ENCODE results near the gene SLC4A3. TPM values are rescaled to one million over a fixed set of nuclear protein-coding genes. Genes with fewer than 3 reads are reported as not detected.

SLC4A3 gene
- total RNA-seq, 1 experiment from 2014 or later = 7.3 TPM

DNA sequence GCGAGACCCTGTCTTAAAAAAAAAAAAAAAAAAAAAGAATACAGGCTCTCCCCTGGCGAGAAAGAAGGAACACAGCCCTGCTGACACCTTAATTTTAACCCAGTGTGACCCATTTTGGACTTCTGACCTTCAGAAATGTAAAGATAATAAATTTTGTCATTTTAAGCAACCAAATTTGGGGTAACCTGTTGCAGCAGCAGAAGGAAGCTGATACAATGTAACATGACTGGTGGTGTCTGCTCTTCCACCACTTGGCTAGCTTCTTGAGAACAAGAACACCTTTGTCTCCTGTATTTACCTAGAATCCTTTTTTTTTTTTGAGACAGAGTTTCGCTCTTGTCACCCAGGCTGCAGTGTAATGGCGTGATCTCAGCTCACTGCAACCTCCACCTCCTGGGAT lies 36.3 kb upstream of the SLC4A3 start:
- Histone ChIP-seq H3K36me3 (ENCODE audit: low read depth) (no peaks in the 10 kb centered on the region), H4K20me1 (ENCODE audit: insufficient read depth) (no peaks in the 10 kb centered on the region), H3K9me3 (ENCODE audit: insufficient read depth, low read depth) (no peaks in the 10 kb centered on the region), H3K27me3 (ENCODE audit: insufficient read depth, low read depth) (no peaks in the 10 kb centered on the region), H3K27ac (no peak overlapping the region), H3K79me2 (ENCODE audit: low read depth) (no peaks in the 10 kb centered on the region), H3K9me2 (ENCODE audit: insufficient read depth) (no peaks in the 10 kb centered on the region), H3K4me1 (replicated peaks; ENCODE audit: insufficient read depth) (peaks cover 2% of the 10 kb centered on the region), H3K4me2 (no peak overlapping the region), H3F3A (ENCODE audit: insufficient read depth, low read depth) (peaks cover 9% of the 10 kb centered on the region; the same call in 1 of the 2 replicates), H3K4me3 (no peak overlapping the region), H2AFZ (no peak overlapping the region)
- TF ChIP-seq, protein P1, sequence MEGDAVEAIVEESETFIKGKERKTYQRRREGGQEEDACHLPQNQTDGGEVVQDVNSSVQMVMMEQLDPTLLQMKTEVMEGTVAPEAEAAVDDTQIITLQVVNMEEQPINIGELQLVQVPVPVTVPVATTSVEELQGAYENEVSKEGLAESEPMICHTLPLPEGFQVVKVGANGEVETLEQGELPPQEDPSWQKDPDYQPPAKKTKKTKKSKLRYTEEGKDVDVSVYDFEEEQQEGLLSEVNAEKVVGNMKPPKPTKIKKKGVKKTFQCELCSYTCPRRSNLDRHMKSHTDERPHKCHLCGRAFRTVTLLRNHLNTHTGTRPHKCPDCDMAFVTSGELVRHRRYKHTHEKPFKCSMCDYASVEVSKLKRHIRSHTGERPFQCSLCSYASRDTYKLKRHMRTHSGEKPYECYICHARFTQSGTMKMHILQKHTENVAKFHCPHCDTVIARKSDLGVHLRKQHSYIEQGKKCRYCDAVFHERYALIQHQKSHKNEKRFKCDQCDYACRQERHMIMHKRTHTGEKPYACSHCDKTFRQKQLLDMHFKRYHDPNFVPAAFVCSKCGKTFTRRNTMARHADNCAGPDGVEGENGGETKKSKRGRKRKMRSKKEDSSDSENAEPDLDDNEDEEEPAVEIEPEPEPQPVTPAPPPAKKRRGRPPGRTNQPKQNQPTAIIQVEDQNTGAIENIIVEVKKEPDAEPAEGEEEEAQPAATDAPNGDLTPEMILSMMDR (conservative IDR thresholded peaks at IDR 0.05) = no peak
- TF ChIP-seq EZH2 (IDR thresholded peaks at IDR 0.05; ENCODE audit: low read depth) = no peak
- ChIA-PET CTCF (no interaction called here), POLR2A (ENCODE audit: unreplicated experiment) (no interaction called here)
- intact Hi-C loops (cut with micrococcal nuclease; ENCODE audit: unreplicated experiment) = no loop called here
- BruUV-seq (replicated peaks) = no TSS peak
- no peak for DNase-seq

DNA sequence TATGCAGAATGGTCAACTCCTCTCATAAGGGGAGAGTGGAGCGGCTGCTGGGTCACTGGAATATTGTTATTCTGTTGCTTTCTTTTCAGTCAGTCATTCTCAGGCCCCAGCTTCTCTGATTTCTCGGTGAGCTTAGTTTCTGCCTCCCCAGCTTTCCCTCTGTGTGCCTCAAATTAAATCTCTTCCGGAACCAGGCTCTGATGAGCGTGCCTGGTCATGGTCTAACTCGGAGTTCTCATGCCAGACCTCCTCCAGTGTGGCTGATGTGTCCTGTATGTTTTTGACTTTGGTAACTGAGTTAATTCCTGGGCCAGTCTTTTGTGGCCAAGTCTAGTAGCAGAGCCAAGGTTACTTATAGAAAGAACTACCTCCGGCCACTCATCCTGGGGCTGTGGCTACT lies 34.7 kb upstream of the SLC4A3 start:
- intact Hi-C loops (cut with micrococcal nuclease; ENCODE audit: unreplicated experiment) = no loop called here
- POLR2A ChIA-PET (ENCODE audit: unreplicated experiment) = no interaction called here
- Histone ChIP-seq H3K4me1 (replicated peaks; ENCODE audit: insufficient read depth) (peaks cover 12% of the 10 kb centered on the region), H3K4me2 (no peak overlapping the region), H2AFZ (no peak overlapping the region), H3K79me2 (ENCODE audit: low read depth) (no peaks in the 10 kb centered on the region), H4K20me1 (ENCODE audit: insufficient read depth) (no peaks in the 10 kb centered on the region), H3F3A (ENCODE audit: insufficient read depth, low read depth) (peaks cover 25% of the 10 kb centered on the region), H3K27ac (no peak overlapping the region), H3K9me2 (ENCODE audit: insufficient read depth) (no peaks in the 10 kb centered on the region), H3K4me3 (no peak overlapping the region), H3K9me3 (ENCODE audit: insufficient read depth, low read depth) (no peaks in the 10 kb centered on the region), H3K36me3 (ENCODE audit: low read depth) (no peaks in the 10 kb centered on the region), H3K27me3 (ENCODE audit: insufficient read depth, low read depth) (no peaks in the 10 kb centered on the region)
- BruUV-seq (replicated peaks) = no TSS peak
- CTCF ChIA-PET = no interaction called here
- DNase-seq = no peak
- TF ChIP-seq, protein P1 (conservative IDR thresholded peaks at IDR 0.05) = no peak
- no peak for TF ChIP-seq EZH2 (IDR thresholded peaks at IDR 0.05; ENCODE audit: low read depth)

DNA sequence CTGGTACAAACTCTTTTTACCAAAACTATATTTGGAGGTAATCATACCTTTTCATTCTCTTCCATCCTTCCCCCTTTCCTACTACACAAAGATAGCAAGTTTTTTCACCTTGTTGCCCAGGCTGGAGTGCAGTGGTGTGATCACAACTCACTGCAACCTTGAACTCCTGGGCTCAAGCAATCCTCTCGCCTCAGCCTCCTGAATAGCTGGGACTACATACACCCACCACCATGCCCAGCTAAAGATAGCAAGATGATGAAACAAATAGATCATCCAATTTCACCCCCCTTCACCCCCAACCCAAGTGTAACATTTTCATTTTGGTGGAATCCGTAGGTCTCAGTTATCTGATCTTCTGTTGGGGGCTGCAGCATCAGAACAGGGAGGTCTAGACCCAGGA lies 34.3 kb upstream of the SLC4A3 start:
- intact Hi-C loops (cut with micrococcal nuclease; ENCODE audit: unreplicated experiment) = no loop called here
- BruUV-seq (replicated peaks) = no TSS peak
- no peaks in the 10 kb centered on the region for H3K79me2 ChIP-seq (ENCODE audit: low read depth)
- H2AFZ ChIP-seq = no peak overlapping the region
- H3K27me3 ChIP-seq (ENCODE audit: insufficient read depth, low read depth) = no peaks in the 10 kb centered on the region
- DNase-seq = no peak
- H3K27ac ChIP-seq = no peak overlapping the region
- H3F3A ChIP-seq (ENCODE audit: insufficient read depth, low read depth) = peaks cover 25% of the 10 kb centered on the region
- ChIA-PET POLR2A (ENCODE audit: unreplicated experiment) (no interaction called here), CTCF (no interaction called here)
- no peaks in the 10 kb centered on the region for H3K36me3 ChIP-seq (ENCODE audit: low read depth)
- H3K9me2 ChIP-seq (ENCODE audit: insufficient read depth) = no peaks in the 10 kb centered on the region
- H3K9me3 ChIP-seq (ENCODE audit: insufficient read depth, low read depth) = no peaks in the 10 kb centered on the region
- H3K4me1 ChIP-seq (replicated peaks; ENCODE audit: insufficient read depth) = peaks cover 12% of the 10 kb centered on the region
- H4K20me1 ChIP-seq (ENCODE audit: insufficient read depth) = no peaks in the 10 kb centered on the region
- no peak overlapping the region for H3K4me3 ChIP-seq
- no peak overlapping the region for H3K4me2 ChIP-seq
- TF ChIP-seq, protein P1 (conservative IDR thresholded peaks at IDR 0.05) = no peak
- TF ChIP-seq EZH2 (IDR thresholded peaks at IDR 0.05; ENCODE audit: low read depth) = no peak
